Breast epithelium (tissue), 4 donors: Measurements from ENCODE around the gene TMEM14B. TPM values are rescaled to one million over a fixed set of nuclear protein-coding genes. Genes with fewer than 3 reads are reported as not detected.
A peak's percentile ranks its signal among the peaks of the same experiment; 100 is the strongest.
"Not testable (repeated sequence)": the region's sequence is repeated elsewhere in the genome, so short reads cannot be mapped to it uniquely, and the experiment has no call there.

Source experiments
- DNase-seq, 2 donors: peaks; one replicate each; pipeline ENCODE4 v3.0.0-alpha.2; 2019; ENCODE audit warnings: low spot score in 2 of 2
- H3K27ac ChIP-seq, 2 donors: fragments of 200-600 bp; sonication (generic) in 1 of 2; one replicate each; pipeline ENCODE4 v1.5.1; 2016 to 2019; ENCODE audit warnings: mild to moderate bottlenecking in 1 of 2
- H3K27me3 ChIP-seq, 2 donors: fragments of 200-600 bp; sonication (generic) in 1 of 2; one replicate each; pipeline versions ENCODE4 v1.5.1 to v1.6.0; 2017 to 2019; ENCODE audit warnings: control low read depth in 1 of 2, mild to moderate bottlenecking in 1 of 2
- H3K36me3 ChIP-seq: fragments of 200-600 bp; one replicate; pipeline ENCODE4 v1.5.1; 2019
- H3K4me1 ChIP-seq, 2 donors: fragments of 200-600 bp; sonication (generic); one replicate each; pipeline ENCODE4 v1.5.1; 2016 to 2019; ENCODE audit warnings: control low read depth in 1 of 2
- H3K4me3 ChIP-seq, 3 donors: fragments of 200-600 bp; sonication (generic); 1 replicate in 2 of 3; 2 replicates in 1 of 3; pipeline ENCODE4 v1.5.1; 2016 to 2019; ENCODE audit warnings: mild to moderate bottlenecking in 3 of 3, moderate library complexity in 2 of 3
- H3K9me3 ChIP-seq, 2 donors: fragments of 200-600 bp; sonication (generic) in 1 of 2; one replicate each; pipeline ENCODE4 v1.5.1; 2016 to 2019; ENCODE audit warnings: control low read depth in 1 of 2
- CTCF ChIP-seq, 3 donors: fragments of 450-650 bp; IDR thresholded peaks; one replicate each; pipeline ENCODE4 v1.5.1; 2016 to 2017; ENCODE audit warnings: antibody characterized with exemption in 3 of 3, mild to moderate bottlenecking in 3 of 3, moderate library complexity in 3 of 3
- POLR2A ChIP-seq: fragments of 450-650 bp; IDR thresholded peaks from one replicate; pipeline ENCODE4 v1.6.1; 2016; ENCODE audit warnings: antibody characterized with exemption, mild to moderate bottlenecking, moderate library complexity
- POLR2AphosphoS5 ChIP-seq, 3 donors: sonication (generic); formaldehyde crosslinking; IDR thresholded peaks; one replicate each; pipeline ENCODE4 v1.6.1; 2017; ENCODE audit warnings: antibody characterized with exemption in 3 of 3
- intact Hi-C: fragments of 100-400 bp; cut with DNase I; formaldehyde crosslinking; loops from one replicate; pipeline ENCODE4 v1.15.1; 2023; ENCODE audit warnings: low total_unique reads
- total RNA-seq, 3 donors: library from RNA; depleted of rRNA; stranded (reverse); fragments of >200 nt; gene quantifications; one replicate each; pipeline ENCODE4 v1.1.0, GENCODE V29; 2016

TMEM14B gene
- total RNA-seq, 3 donors from 2014 or later, result 65.7 to 102 (median 76.4) TPM

- H3K9me3 ChIP-seq, result no peaks in the 10 kb centered on the region
- no peaks in the 10 kb centered on the region for H3K36me3 ChIP-seq
- intact Hi-C loops, result no loop called here
- H3K4me1 ChIP-seq, result no peaks in the 10 kb centered on the region
- no peak overlapping the region for H3K27ac ChIP-seq
- TF ChIP-seq CTCF (IDR thresholded peaks at IDR 0.05) (no peak), POLR2A (no peak), POLR2AphosphoS5 (IDR thresholded peaks at IDR 0.05) (no peak)
- H3K27me3 ChIP-seq, result no peaks in the 10 kb centered on the region
- no peak for DNase-seq
- H3K4me3 ChIP-seq, result no peak overlapping the region
Measured at GRCh38 chr6:10740061-10740460, 7.5 kb upstream of the TMEM14B start.

GRCh38 chr6:10741643-10742042 is 6.0 kb upstream of the TMEM14B start:
- H3K36me3 ChIP-seq, H3K4me3 ChIP-seq, intact Hi-C loops, H3K9me3 ChIP-seq, H3K27me3 ChIP-seq, H3K4me1 ChIP-seq, H3K27ac ChIP-seq, DNase-seq: not testable (repeated sequence)

- DNase-seq, result no peak
- H3K27ac ChIP-seq, result no peak overlapping the region
- intact Hi-C loops, result no loop called here
- no peaks in the 10 kb centered on the region for H3K9me3 ChIP-seq
- TF ChIP-seq POLR2AphosphoS5 (IDR thresholded peaks at IDR 0.05), result no peak
- TF ChIP-seq POLR2A, result no peak
- no peak for TF ChIP-seq CTCF (IDR thresholded peaks at IDR 0.05)
- H3K36me3 ChIP-seq, result no peaks in the 10 kb centered on the region
- no peaks in the 10 kb centered on the region for H3K27me3 ChIP-seq
- H3K4me1 ChIP-seq, result no peaks in the 10 kb centered on the region
- H3K4me3 ChIP-seq, result no peak overlapping the region
Measured at GRCh38 chr6:10742251-10742650, 5.4 kb upstream of the TMEM14B start.

- H3K36me3 ChIP-seq, result no peaks in the 10 kb centered on the region
- H3K4me1 ChIP-seq, result peaks cover 0 to 3% of the 10 kb centered on the region in 2 donors
- no peak for DNase-seq
- TF ChIP-seq POLR2AphosphoS5 (IDR thresholded peaks at IDR 0.05), result no peak
- no peak for TF ChIP-seq CTCF (IDR thresholded peaks at IDR 0.05)
- TF ChIP-seq POLR2A, result no peak
- no peaks in the 10 kb centered on the region for H3K27me3 ChIP-seq
- no peaks in the 10 kb centered on the region for H3K9me3 ChIP-seq
- intact Hi-C loops, result no loop called here
- no peak overlapping the region for H3K27ac ChIP-seq
- no peak overlapping the region for H3K4me3 ChIP-seq
Measured at GRCh38 chr6:10743515-10743914, 4.1 kb upstream of the TMEM14B start.

- H3K9me3 ChIP-seq, result no peaks in the 10 kb centered on the region
- TF ChIP-seq POLR2A (no peak), CTCF (IDR thresholded peaks at IDR 0.05) (no peak), POLR2AphosphoS5 (IDR thresholded peaks at IDR 0.05) (no peak)
- peaks cover 0 to 11% of the 10 kb centered on the region in 2 donors for H3K4me1 ChIP-seq
- H3K4me3 ChIP-seq, result no peak overlapping the region
- no peaks in the 10 kb centered on the region for H3K36me3 ChIP-seq
- no peak for DNase-seq
- H3K27me3 ChIP-seq, result no peaks in the 10 kb centered on the region
- intact Hi-C loops, result no loop called here
- H3K27ac ChIP-seq, result no peak overlapping the region
Measured at GRCh38 chr6:10745116-10745515, 2.5 kb upstream of the TMEM14B start.

GRCh38 chr6:10746915-10747250 is 722 bp upstream of the TMEM14B start:
- Histone ChIP-seq H3K4me1 (peaks cover 0 to 11% of the 10 kb centered on the region in 2 donors), H3K27me3 (no peaks in the 10 kb centered on the region), H3K27ac (peak overlapping the region; percentile 75 to 84), H3K36me3 (no peaks in the 10 kb centered on the region), H3K4me3 (peak overlapping the region; percentile 57 to 77 (median 69)), H3K9me3 (no peaks in the 10 kb centered on the region)
- TF ChIP-seq POLR2A (no peak), CTCF (IDR thresholded peaks at IDR 0.05) (no peak), POLR2AphosphoS5 (IDR thresholded peaks at IDR 0.05) (no peak)
- intact Hi-C loops, result no loop called here
- DNase-seq, result no peak
